Liver (tissue), 9 donors: Measurements from ENCODE around the gene CACNA1C. TPM values are rescaled to one million over a fixed set of nuclear protein-coding genes. Genes with fewer than 3 reads are reported as not detected.

Experiments used
- DNase-seq: peaks from one replicate; pipeline ENCODE4 v3.0.0-alpha.2; 2017; ENCODE audit warnings: low spot score
- H3K27ac ChIP-seq, 2 donors: one replicate each; pipeline ENCODE4 v1.7.0; 2013; ENCODE audit warnings: inconsistent platforms in 2 of 2, low read length in 2 of 2, control low read depth in 1 of 2, low read depth in 1 of 2, mild to moderate bottlenecking in 1 of 2
- H3K27me3 ChIP-seq, 4 donors: one replicate each; pipeline versions ENCODE4 v1.6.1 to v1.7.0; 2013; ENCODE audit warnings: low read length in 3 of 4, inconsistent platforms in 1 of 4, mild to moderate bottlenecking in 1 of 4, moderate library complexity in 1 of 4; ENCODE audit not compliant: control insufficient read depth in 4 of 4, insufficient read depth in 4 of 4
- H3K36me3 ChIP-seq, 4 donors: one replicate each; pipeline versions ENCODE4 v1.6.1 to v1.7.0; 2013; ENCODE audit warnings: low read length in 3 of 4, mild to moderate bottlenecking in 3 of 4, low read depth in 1 of 4, moderate library complexity in 1 of 4; ENCODE audit not compliant: control insufficient read depth in 4 of 4, insufficient read depth in 3 of 4
- H3K4me1 ChIP-seq, 4 donors: one replicate each; pipeline versions ENCODE4 v1.6.1 to v1.7.0; 2013; ENCODE audit warnings: low read length in 3 of 4, mild to moderate bottlenecking in 3 of 4, moderate library complexity in 1 of 4; ENCODE audit not compliant: control insufficient read depth in 4 of 4, insufficient read depth in 4 of 4
- H3K4me3 ChIP-seq, 3 donors: one replicate each; pipeline versions ENCODE4 v1.6.1 to v1.7.0; 2013; ENCODE audit warnings: low read length in 3 of 3, control low read depth in 1 of 3, low read depth in 1 of 3, mild to moderate bottlenecking in 1 of 3
- H3K9ac ChIP-seq, 2 donors: one replicate each; pipeline ENCODE4 v1.7.0; 2013; ENCODE audit warnings: low read length in 2 of 2, mild to moderate bottlenecking in 2 of 2, moderate library complexity in 2 of 2, control low read depth in 1 of 2, low read depth in 1 of 2
- H3K9me3 ChIP-seq, 4 donors: one replicate each; pipeline versions ENCODE4 v1.6.1 to v1.7.0; 2013; ENCODE audit warnings: low read length in 3 of 4; ENCODE audit not compliant: control insufficient read depth in 4 of 4
- EGR1 ChIP-seq, 2 donors: IDR thresholded peaks; 2 replicates each; pipeline ENCODE4 v1.6.1; 2016 to 2018; ENCODE audit warnings: antibody characterized with exemption in 2 of 2, low read depth in 2 of 2
- FOXA1 ChIP-seq: IDR thresholded peaks from 2 replicates; pipeline ENCODE4 v1.6.1; 2016; ENCODE audit warnings: antibody characterized with exemption
- FOXA2 ChIP-seq: IDR thresholded peaks from 2 replicates; pipeline ENCODE4 v1.6.1; 2016; ENCODE audit warnings: antibody characterized with exemption
- GABPA ChIP-seq, 2 donors: IDR thresholded peaks in 1 of 2; conservative IDR thresholded peaks in 1 of 2; 2 replicates each; pipeline ENCODE4 v1.6.1; 2016; ENCODE audit warnings: antibody characterized with exemption in 2 of 2, mild to moderate bottlenecking in 1 of 2, moderate library complexity in 1 of 2
- HNF4A ChIP-seq, 2 donors: conservative IDR thresholded peaks; 2 replicates each; pipeline ENCODE4 v1.6.1; 2016; ENCODE audit warnings: antibody characterized with exemption in 2 of 2, mild to moderate bottlenecking in 2 of 2
- HNF4G ChIP-seq: IDR thresholded peaks from 2 replicates; pipeline ENCODE4 v1.6.1; 2016; ENCODE audit warnings: antibody characterized with exemption
- JUND ChIP-seq, 2 donors: IDR thresholded peaks; 2 replicates each; pipeline ENCODE4 v1.6.1; 2016; ENCODE audit warnings: antibody characterized with exemption in 2 of 2
- MAX ChIP-seq: IDR thresholded peaks from 2 replicates; pipeline ENCODE4 v1.6.1; 2016; ENCODE audit warnings: antibody characterized with exemption
- NR2F2 ChIP-seq: IDR thresholded peaks from 2 replicates; pipeline ENCODE4 v1.6.1; 2016; ENCODE audit warnings: antibody characterized with exemption
- RAD21 ChIP-seq, 2 donors: IDR thresholded peaks; 2 replicates each; pipeline ENCODE4 v1.6.1; 2016; ENCODE audit warnings: antibody characterized with exemption in 2 of 2, mild to moderate bottlenecking in 2 of 2
- REST ChIP-seq: IDR thresholded peaks from 2 replicates; pipeline ENCODE4 v1.6.1; 2016; ENCODE audit warnings: antibody characterized with exemption, mild to moderate bottlenecking
- RXRA ChIP-seq, 2 donors: IDR thresholded peaks; 2 replicates each; pipeline ENCODE4 v1.6.1; 2017 to 2018; ENCODE audit warnings: antibody characterized with exemption in 2 of 2, mild to moderate bottlenecking in 1 of 2
- SP1 ChIP-seq: IDR thresholded peaks from 2 replicates; pipeline ENCODE4 v1.6.1; 2018; ENCODE audit warnings: antibody characterized with exemption, mild to moderate bottlenecking
- TAF1 ChIP-seq: conservative IDR thresholded peaks from 2 replicates; pipeline ENCODE4 v1.6.1; 2016; ENCODE audit warnings: antibody characterized with exemption, mild to moderate bottlenecking
- YY1 ChIP-seq: IDR thresholded peaks from 2 replicates; pipeline ENCODE4 v1.6.1; 2016; ENCODE audit warnings: antibody characterized with exemption, mild to moderate bottlenecking
- WGBS: extraction: QIAGEN DNeasy Blood & Tissue Kit; methylation state at CpG from one replicate; pipeline ENCODE4 v1.1.7; 2013; 5-methylcytosine and 5-hydroxymethylcytosine counted together
- polyA plus RNA-seq, 2 donors: library from polyadenylated mRNA; stranded (reverse) in 1 of 2; unstranded in 1 of 2; fragments of 200-250 nt in 1 of 2; fragments of >200 nt in 1 of 2; fragmentation: Nextera tagmentation in 1 of 2; extraction: Ambion mirVana in 1 of 2; gene quantifications; one replicate each; pipeline versions ENCODE4 v1.2.1 to v1.2.3, GENCODE V29; 2013 to 2015
- total RNA-seq, 2 donors: library from RNA; depleted of rRNA; stranded (reverse); fragments of >200 nt; gene quantifications; one replicate each; pipeline ENCODE4 v1.2.3, GENCODE V29; 2014
- TF ChIP-seq, protein P1 (sequence below): fragments of 150-350 bp; IDR thresholded peaks from 2 replicates; pipeline ENCODE4 v1.5.1; 2017; ENCODE audit warnings: improper control_type of control experiment, low read depth, low read length; ENCODE audit not compliant: missing input control
- TF ChIP-seq, protein P2 (sequence below): IDR thresholded peaks from 2 replicates; pipeline ENCODE4 v1.6.1; 2016; ENCODE audit warnings: antibody characterized with exemption
- donor health status: healthy.
- donor health status: healthy.
- donor health status: healthy.
- donor health status: healthy.
- donor health status: healthy.

CACNA1C gene
- total and polyA plus RNA-seq, 4 donors: 0.23 to 1.9 (median 0.41) TPM

DNA sequence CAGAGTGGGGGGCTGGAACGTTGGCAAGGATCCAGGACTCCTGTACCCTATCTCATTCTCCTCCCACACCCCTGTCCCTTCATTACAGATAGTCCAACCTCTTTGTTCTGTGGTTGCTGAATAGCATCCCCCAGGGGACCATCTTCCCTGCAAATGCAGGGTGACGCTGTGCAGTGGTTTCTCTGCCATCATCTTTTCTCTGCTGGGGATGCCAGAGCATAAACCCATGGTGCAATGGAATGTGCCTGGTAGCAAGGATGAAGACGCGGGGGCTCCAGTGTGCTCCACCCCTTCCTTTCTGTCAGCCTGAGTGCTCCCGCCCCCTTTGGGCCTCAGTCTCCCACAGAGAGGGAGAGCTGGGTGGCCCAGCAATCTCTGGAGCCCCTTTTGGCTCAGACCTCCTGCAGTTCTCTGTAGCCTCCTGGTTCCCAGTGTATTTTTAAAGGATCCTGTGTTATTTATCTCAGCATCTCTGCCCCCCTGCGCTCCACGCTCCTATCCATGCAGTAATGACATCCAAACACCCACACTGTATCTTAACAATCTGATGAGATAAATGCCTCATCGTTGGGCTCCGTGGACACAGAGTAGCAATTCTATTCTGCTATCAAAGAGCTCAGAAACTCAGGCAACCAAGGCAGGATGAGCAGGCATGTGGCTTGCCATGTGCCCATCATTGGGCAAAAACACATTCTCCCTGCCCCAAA lies 212.8 kb downstream of the CACNA1C start (continued):
- TF ChIP-seq REST (no peak), NR2F2 (no peak)

DNA sequence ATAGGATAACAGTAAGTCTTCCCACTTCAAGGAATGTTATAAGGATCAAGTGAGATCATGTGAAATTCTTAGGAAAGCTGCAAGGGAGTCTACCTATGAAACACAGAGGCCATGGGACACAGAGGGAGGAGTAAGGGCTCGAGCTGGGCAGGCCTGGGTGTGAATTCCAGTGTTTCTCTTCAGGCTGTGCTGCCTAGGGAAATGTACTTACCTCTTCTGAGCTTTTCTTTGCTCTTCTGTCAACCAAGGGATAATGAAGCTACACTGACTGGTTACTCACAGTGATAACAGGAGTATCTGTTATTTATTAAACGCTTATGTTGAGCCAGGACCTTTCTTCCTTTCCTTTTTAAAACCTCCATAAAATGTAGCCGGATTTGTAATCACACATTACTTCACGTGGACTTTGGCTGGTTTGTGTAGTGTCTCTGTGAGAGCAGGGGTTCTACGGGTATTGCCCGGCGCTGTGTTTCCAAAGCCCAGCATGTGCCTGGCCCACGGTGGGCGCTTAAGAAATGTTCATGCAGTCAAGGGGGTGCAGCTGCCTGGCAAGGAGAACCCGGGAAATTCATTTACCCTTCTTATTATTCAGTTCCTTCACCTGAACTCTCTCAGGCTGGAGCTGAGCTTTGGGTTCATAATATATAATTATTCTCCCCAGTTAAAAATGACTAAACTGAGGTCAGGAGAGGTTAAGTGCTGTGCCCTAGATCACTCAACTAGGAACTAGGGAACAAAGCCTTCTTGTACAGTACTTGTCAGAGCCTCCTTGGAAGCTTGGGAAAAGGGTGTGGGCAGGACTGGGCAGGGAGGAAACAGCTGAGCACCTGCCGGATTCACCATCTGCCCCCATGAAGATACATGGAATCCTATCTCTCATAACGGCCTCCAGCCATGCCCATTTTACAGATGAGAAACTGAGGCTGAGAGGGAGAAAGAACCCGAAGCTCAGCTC lies 214.2 kb downstream of the CACNA1C start:
- Histone ChIP-seq H3K27me3 (no peaks in the 10 kb centered on the region), H3K4me3 (no peak overlapping the region), H3K9ac (no peak overlapping the region), H3K9me3 (no peaks in the 10 kb centered on the region), H3K27ac (no peak overlapping the region), H3K36me3 (no peaks in the 10 kb centered on the region), H3K4me1 (peaks cover 4 to 14% (median 8%) of the 10 kb centered on the region in 4 donors)
- no peak for DNase-seq
- 42% methylated on average over 13 of the region's 13 CpGs for WGBS
- TF ChIP-seq GABPA (IDR thresholded peaks at IDR 0.05 in 1 of 2, conservative IDR thresholded peaks at IDR 0.05 in 1 of 2) (no peak), FOXA1 (peak; percentile 48), MAX (peak; percentile 90), EGR1 (IDR thresholded peaks at IDR 0.05; ENCODE audit: low read depth in 2 of 2) (no peak), YY1 (peak; percentile 81), HNF4A (conservative IDR thresholded peaks at IDR 0.05) (peak; percentile 92 to 95), FOXA2 (peak; percentile 55), TAF1 (no peak), SP1 (peak; percentile 93), JUND (IDR thresholded peaks at IDR 0.05) (peak in 1 of 2 donors; percentile 54), RAD21 (IDR thresholded peaks at IDR 0.05) (peak in 1 of 2 donors; percentile 40), HNF4G (peak; percentile 72), REST (peak; percentile 33), RXRA (IDR thresholded peaks at IDR 0.05) (peak; percentile 81 to 95), NR2F2 (no peak)
- TF ChIP-seq, protein P1, sequence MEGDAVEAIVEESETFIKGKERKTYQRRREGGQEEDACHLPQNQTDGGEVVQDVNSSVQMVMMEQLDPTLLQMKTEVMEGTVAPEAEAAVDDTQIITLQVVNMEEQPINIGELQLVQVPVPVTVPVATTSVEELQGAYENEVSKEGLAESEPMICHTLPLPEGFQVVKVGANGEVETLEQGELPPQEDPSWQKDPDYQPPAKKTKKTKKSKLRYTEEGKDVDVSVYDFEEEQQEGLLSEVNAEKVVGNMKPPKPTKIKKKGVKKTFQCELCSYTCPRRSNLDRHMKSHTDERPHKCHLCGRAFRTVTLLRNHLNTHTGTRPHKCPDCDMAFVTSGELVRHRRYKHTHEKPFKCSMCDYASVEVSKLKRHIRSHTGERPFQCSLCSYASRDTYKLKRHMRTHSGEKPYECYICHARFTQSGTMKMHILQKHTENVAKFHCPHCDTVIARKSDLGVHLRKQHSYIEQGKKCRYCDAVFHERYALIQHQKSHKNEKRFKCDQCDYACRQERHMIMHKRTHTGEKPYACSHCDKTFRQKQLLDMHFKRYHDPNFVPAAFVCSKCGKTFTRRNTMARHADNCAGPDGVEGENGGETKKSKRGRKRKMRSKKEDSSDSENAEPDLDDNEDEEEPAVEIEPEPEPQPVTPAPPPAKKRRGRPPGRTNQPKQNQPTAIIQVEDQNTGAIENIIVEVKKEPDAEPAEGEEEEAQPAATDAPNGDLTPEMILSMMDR: no peak
- TF ChIP-seq, protein P2, sequence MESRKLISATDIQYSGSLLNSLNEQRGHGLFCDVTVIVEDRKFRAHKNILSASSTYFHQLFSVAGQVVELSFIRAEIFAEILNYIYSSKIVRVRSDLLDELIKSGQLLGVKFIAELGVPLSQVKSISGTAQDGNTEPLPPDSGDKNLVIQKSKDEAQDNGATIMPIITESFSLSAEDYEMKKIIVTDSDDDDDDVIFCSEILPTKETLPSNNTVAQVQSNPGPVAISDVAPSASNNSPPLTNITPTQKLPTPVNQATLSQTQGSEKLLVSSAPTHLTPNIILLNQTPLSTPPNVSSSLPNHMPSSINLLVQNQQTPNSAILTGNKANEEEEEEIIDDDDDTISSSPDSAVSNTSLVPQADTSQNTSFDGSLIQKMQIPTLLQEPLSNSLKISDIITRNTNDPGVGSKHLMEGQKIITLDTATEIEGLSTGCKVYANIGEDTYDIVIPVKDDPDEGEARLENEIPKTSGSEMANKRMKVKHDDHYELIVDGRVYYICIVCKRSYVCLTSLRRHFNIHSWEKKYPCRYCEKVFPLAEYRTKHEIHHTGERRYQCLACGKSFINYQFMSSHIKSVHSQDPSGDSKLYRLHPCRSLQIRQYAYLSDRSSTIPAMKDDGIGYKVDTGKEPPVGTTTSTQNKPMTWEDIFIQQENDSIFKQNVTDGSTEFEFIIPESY: peak; percentile 70
